M059J (cell line): Measurements from ENCODE around the gene CTDP1. TPM values are rescaled to one million over a fixed set of nuclear protein-coding genes. Genes with fewer than 3 reads are reported as not detected.
"Not testable (repeated sequence)": the region's sequence is repeated elsewhere in the genome, so short reads cannot be mapped to it uniquely, and the experiment has no call there.

Source experiments
- DNase-seq: peaks from one replicate; pipeline ENCODE4 v3.0.0-alpha.2; 2012; ENCODE audit warnings: low read depth
- total RNA-seq: library from RNA; depleted of rRNA; stranded (reverse); fragments of >200 nt; shearing (Covaris generic); gene quantifications from 2 replicates; pipeline ENCODE4 v1.2.3, GENCODE V29; 2014

Gene CTDP1
- total RNA-seq, 1 experiment from 2014 or later: 21.3 TPM

DNA sequence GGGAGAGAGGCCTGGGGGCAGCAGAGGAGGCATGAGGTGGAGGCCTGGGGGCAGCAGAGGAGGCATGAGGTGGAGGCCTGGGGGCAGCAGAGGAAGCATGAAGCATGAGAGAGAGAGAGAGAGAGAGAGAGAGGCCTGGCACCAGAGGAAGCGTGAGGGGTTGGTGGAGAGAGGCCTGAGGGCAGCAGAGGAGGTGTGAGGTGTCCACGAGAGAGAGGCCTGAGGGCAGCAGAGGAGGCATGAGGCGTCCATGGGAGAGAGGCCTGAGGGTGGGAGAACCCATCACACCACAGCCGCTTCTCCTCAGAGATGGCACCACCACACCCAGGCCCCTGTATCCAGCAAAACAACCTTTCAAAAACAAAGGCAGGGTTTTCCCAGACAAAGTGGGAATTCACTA, 62.5 kb downstream of the CTDP1 start:
- DNase-seq: no peak

DNA sequence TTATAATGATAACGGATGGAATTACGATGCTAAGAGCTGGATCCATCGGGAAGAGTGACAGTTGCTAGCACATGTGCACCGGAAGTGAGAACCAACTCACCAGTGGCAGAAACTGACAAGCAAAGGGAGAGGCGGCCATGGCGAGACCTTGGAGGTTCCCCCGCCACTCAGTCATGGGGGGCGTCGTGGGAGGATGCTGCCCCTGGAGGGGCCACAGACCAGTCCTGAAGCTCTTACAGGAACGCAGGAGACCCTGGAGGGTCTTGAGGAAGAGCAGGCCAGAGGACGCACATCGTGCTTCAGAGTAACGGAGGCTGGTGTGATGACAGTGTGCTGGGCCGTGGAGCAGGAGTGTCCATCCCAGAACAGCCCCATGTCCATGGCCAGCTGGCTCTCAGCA, 65.0 kb downstream of the CTDP1 start:
- no peak for DNase-seq

DNA sequence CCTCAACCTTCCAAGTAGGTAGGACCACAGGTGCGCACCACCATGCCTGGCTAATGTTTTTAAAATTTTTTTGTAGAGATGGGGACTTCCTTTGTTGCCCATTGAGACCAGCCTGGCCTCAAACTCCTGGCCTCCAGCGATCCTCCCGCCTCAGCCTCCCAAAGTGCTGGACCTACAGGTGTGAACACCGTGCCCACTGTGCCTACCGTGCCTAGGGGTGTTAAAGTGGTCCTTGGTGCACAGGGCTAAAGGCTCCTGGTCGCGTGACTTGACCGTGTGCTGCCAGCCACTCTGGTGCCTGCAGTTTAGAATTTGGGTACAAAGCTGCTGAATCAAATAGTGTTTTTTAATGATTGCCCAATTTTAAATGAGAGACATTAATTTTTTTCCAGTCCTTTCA, 67.1 kb downstream of the CTDP1 start:
- DNase-seq: no peak

DNA sequence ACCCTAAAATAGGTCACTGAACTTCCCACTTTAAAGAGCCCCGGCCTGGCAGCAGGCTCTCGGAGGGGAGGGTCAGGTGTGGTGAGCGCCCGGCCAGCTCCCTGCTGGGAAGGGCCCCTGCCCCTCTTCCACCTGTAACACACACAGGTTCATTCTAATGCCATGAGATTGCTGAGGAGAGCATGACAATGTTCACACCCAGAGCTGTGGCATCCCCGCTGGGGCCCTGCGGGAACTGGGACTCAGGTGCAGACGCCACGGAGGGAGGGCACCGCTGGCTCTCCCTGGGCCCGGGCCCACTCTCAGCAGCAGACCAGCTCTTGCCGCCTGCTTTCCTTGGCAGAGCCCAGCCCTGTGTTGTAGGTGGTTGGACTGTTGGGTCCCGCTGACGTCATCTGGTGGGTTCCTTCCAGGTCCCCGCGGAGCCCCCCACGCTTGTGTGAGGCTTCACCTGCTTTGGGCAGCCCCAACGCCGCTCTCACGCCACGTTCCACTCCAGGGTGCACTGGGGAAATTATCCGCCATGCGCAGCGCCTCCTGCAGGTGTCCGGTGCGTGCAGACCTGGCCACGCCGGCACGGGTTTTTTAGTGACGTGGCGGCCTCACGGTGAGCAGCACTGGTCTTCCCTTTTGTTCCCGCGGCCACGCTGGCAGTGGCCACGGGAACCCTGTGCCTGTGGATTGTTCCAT, 67.7 kb downstream of the CTDP1 start:
- no peak for DNase-seq

DNA sequence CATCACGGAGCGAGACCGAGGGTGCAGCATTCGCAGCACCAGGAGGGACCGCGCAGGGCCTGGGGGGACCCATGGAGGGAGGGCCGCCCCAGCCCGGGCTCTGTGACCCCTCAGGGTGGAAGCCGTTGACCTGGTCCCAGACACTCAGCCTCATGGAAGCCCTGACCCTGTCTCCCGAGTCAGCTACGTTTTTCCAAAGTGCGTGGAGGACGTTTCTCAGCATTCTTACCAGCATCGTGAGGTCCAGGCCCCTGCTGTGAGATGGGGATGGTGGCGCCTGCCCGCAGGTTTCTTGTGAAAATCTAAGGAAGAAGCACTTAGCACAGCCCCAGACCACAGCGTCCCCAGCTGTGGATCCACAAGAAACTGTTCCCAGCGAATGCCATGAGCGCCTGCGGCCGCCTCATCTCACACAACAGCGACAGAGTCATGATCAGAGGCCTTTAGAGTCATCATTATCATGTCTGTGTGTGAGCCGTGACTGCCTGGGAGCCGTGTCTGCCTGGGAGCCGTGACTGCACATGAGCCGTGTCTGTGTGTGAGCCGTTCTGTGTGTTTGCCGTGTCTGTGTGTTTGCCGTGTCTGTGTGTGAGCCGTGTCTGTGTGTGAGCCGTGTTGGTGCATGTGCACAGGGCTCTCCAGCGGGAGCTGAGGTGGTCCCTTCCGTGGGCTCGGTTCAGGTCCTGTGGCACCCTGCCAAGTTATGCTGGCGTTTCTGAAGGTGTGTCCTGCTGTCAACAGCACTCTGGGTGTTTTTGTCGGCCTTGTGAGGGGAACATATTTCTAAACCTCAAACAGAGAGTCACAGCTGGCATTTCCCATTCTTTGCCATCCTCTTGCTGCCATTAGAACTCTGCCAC, 68.9 kb downstream of the CTDP1 start:
- no peak for DNase-seq

DNA sequence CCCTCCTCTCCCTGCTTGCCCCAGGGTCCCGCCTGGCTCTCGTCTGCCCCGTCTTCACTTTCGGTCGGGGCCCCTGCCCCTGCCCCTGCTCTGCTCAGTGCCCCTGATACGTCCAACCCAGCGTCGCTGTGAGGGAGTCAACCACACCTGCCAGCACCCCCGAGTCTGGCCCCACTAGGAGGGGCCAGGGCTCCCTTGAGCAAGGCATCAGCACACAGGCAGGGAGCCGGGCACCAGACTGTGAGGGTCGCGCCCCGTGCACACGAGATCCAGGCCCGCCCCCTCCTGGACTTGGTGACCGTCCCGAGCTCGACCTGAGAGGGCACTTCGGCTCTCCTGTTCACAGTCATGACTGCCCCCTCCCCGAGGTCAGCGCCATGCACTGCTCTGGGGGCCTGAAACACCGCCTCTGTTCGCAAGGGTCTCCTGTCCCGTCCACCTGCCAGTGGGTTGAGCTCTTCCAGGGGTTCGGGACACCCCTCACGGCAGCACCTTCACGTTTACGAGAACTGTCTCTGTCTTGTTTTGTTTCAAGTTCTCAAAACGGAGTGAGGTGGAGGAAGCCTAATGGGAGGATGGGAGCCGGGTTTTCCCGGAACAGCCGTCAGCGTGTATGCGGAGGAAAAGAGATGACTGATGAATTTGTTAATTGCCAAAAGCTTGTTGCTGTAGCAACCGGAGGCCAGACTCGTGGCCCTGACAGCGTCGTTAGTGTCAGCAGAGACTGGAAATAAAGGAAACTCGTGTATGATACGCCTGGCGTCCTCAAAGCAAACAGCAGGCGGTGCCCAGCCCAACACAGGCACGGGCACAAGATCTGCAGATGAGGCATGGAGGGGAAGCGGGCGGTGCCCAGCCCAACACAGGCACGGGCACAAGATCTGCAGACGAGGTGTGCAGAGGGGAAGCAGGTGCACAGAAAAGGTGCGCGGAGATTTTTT, 69.9 kb downstream of the CTDP1 start:
- no peak for DNase-seq

DNA sequence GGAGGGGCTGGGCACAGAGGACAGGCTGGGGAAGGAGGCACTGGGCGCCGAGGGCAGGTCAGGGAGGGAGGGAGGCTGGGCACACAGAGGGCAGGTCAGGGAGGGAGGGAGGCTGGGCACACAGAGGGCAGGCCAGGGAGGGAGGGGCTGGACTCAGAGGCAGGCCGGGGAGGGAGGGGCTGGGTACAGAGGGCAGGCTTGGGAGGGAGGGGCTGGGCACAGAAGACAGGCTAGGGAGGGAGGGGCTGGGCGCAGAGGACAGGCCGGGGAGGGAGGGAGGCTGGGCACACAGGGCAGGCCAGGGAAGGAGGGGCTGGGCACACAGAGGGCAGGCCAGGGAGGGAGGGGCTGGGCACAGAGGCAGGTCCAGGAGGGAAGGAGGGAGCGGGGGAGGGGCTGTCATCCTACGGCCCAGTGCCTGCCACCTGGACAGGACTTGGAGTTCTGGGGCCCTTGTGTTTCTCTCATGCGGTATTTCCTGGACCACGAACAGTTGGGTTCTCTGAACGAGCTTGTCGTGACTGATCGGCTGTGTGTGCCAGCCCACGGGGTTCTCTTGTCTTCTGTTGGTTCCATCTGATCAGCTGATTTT, 71.5 kb downstream of the CTDP1 start:
- no peak for DNase-seq

DNA sequence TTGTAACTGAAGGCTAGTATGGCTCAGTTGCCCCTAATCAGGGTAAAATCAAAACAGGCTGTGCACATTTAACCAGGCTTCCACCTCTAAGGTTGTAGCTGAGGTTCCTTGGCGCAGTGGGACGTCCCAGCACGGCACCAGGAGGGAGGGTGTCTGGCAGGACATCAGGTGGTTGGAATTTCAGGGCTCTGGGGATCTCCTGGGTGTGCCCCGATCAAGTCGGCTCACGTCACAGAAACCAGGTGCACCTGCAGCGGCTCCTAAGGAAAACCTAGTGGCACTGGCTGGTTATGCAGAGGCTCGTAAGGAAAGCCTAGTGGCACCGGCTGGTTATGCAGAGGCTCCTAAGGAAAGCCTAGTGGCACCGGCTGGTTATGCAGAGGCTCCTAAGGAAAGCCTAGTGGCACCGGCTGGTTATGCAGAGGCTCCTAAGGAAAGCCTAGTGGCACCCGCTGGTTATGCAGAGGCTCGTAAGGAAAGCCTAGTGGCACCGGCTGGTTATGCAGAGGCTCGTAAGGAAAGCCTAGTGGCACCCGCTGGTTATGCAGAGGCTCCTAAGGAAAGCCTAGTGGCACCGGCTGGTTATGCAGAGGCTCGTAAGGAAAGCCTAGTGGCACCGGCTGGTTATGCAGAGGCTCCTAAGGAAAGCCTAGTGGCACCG, 72.4 kb downstream of the CTDP1 start:
- not testable (repeated sequence) for DNase-seq

DNA sequence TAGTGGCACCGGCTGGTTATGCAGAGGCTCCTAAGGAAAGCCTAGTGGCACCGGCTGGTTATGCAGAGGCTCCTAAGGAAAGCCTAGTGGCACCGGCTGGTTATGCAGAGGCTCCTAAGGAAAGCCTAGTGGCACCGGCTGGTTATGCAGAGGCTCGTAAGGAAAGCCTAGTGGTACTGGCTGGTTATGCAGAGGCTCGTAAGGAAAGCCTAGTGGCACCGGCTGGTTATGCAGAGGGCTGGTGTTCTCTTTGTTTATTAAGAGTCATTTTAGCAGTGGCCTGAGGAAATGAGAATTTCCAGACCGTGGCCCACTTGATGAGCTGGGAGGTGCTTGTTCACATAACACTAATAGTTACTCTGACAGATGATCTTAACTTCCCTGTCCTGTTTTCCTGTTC, 73.3 kb downstream of the CTDP1 start:
- DNase-seq: not testable (repeated sequence)

DNA sequence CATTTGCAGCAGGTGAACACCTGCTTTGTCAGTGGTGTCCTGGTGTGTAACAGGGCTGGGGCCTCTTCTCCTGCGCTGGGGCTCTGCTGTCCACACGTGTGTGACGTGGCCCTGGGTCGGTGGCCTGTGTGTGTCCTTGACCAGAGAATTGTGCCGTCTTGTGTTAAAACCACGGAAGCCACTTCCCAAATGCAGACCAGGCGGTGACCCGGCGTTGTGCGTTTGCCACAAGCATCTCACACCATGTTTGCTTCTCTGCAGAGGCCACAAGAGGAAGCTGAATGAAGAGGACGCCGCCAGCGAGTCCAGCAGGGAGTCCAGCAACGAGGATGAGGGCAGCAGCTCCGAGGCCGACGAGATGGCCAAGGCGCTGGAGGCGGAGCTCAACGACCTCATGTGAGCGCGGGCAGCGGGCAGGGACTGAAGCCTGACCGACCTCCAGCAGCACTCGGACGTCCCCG, 73.8 kb downstream of the CTDP1 start:
- DNase-seq: no peak

DNA sequence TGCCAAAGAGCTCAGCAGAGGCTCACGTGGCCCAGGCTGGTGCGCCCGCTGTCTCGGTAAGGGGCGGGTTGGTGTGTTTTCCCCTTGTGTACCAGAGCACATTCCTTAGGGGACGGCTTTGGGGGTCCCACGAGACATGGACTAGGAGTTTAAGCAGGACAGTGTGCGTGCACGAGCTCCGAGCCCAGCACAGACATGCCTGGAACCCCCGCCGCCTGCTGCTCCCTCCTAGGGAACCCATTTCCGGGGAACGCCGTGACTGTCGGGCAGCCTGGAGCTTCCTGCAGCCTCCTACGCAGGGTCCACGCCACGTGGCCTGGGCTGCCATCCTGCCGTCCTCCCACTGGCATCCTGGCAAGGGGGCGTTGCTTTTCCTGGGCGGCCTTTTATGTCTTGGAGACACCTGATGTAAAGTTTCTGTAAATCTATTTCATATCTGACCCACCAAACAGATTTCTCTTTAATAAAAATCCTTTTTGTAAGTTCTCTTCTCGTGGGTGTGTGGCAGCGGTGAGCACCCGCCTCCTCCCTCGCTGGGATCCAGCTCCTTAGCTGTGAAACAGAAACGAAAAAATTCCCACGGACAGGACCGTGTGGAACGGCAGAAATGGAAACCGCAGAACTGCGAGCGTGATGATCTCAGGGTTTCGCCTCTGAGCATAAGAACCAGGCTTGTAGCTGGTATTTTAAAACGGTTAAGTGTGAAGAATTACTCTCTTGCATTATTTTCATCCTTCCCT, 74.6 kb downstream of the CTDP1 start:
- DNase-seq: no peak

DNA sequence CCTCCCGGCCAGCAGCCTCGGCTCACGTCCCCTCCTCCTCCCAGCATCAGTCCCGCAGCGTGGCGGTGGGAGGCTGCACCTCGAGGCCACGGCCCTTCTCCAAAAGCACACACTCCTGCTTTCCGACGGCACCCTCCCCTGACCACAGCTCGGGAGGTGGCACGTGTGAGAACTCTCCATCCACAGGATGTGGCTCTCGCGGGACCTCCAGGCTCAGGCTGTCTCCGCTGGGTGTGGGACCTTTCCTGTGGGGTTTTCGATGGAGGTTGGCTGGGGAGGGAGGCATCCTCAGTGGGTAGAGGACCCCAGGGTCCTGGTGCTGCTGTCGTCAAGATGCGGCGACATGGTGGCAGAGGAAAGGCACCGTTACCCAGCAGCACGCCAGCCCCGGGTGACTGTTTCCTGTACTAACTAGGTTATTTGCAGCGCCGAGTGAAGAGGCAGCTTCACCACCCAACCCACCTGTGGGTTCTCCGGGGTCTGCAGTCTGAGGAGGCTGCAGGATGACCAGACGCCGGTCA, 75.3 kb downstream of the CTDP1 start:
- no peak for DNase-seq

DNA sequence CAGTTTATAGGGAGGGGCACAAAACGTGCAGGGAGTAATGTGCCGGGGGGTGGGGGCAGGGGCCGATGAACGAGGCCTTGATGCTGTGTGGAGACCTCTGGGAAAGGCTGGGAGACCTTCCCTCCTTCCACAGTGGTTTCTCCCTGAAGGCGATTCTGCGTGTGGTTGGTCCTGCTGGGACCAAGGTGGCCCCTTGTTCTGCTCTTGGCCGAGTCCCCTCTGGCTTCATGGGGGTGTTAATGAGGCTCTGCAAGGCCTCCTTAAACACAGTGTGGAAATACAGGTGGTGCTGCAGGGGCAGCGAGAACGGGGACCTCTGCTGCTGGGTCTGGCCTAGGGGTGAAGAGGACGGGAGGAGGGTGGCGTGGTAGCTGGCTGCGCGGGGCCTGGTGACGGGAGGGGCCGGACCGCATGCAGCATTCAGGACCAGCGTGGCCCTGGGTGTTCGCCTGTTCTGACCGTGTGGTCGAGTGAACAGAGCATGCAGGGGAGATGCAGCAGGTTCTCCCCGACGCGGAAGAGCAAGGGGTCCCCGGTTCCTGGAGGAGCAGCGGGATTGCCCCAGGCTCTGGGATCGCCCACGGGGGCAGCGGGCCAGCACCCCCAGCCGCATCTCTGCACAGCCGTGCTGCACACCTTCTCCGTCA, 76.0 kb downstream of the CTDP1 start:
- DNase-seq: no peak

DNA sequence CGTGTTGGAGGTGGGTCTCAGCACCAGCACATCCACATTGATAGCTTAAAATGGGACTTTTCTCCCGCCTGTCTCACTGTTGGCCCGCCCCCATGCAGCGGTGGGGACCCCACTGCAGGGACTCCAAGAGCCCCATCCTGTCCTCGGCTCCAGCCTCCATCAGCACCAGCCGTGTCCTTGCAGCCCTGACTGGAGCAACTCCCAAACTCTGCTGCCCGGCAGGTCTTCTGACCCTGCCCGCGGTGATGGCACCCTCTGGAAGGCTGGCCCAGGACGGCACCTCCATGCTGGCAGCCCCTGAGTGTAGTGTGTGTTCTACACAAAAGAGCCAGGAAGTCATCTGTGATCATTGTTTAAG, 76.5 kb downstream of the CTDP1 start:
- no peak for DNase-seq

DNA sequence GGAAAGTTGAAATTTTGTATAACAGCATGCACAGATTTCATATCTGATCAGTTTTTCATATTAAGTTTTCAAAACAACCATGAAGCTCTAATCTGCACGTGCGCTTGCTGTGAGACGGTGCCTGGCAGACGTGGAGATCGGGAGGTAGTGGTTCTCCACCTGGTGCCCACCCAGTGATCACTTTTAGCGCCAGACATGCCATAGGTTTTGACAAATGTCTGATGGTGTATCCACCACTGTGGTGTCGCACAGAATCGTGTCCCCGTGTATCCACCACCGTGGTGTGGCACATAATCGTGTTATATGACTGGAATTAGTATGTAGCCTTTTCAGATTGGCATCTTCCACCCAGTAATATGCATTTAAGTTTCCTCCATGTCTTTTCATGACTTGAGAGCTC, 77.2 kb downstream of the CTDP1 start:
- no peak for DNase-seq

DNA sequence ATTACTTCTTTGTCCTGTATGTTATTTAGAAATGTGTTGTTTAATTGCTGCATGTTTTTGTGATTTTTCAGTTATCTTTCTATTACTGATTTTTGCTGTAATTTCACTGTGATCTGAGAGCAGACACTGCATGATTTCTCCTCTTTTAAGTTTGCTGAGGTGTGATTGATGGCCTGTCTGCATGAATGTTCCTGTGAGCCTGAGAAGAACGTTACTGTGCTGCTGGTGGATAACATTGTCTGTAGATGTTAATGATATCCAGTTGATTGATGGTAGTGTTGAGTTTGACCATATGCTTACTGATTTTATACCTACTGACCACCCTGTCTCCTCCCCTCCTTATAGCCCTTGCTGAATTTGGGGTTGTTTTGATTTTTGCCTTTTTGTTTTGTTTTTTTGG, 80.7 kb downstream of the CTDP1 start:
- no peak for DNase-seq

DNA sequence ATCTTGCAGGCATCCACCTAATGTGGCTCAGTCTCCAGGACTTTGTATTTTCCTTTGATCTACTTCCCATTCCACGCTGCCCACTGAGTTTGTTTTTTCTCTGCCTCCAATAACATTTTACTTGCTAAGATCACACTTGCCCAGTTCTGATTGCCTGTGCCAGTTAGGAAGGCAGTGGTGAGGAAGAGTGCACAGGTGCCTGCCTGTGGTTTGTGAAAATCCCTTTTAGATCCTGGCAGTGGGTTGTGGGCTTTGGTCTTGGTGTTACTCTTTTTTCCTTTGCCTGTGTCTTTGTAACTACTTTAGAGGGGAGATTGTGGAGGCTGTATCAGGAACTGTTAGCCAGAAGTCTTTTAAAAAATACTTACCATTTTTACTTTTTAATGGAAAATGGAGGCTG, 81.3 kb downstream of the CTDP1 start:
- no peak for DNase-seq

DNA sequence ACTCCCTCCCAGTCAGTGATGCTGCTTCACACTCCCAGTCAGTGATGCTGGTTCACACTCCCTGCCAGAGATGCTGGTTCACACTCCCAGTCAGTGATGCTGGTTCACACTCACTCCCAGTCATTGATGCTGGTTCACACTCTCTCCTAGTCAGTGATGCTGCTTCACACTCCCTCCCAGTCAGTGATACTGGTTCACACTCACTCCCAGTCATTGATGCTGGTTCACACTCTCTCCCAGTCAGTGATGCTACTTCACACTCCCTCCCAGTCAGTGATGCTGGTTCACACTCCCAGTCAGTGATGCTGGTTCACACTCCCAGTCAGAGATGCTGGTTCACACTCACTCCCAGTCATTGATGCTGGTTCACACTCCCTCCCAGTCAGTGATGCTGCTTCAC, 83.8 kb downstream of the CTDP1 start:
- no peak for DNase-seq

DNA sequence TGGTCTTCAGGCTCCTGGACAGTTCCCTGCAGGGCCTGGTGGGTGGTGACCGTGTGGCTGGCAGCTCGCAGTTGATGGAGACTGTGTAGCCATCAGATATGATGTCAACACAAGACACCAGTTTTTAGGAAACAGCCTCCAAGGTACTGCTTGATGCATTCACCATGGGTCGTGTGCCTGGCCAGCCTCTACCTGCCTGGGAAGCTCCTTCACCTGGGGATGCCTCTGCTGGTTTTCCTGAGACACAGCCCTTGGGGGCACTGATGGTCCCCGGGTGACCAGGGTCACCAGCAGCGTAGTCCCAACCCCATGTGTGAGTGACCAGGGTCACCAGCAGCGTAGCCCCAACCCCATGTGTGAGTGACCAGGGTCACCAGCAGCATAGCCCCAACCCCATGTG, 84.5 kb downstream of the CTDP1 start:
- DNase-seq: no peak
